ENCODE data around the gene RPS3A.

The RPS3A gene

GRCh38 chr4:151087467-151087866 lies 12.0 kb upstream of the RPS3A start:
- no peak for DNase-seq (ENCODE audit: low read depth)
- no peak overlapping the region for H3K4me3 ChIP-seq (ENCODE audit: control insufficient read depth, low read depth, low read length)
- no peak for TF ChIP-seq CTCF (IDR thresholded peaks at IDR 0.05; ENCODE audit: control insufficient read depth, insufficient read depth, low read depth, low read length, missing control alignments)

GRCh38 chr4:151091047-151091446 lies 8.4 kb upstream of the RPS3A start:
- DNase-seq (ENCODE audit: low read depth), result no peak
- TF ChIP-seq CTCF (IDR thresholded peaks at IDR 0.05; ENCODE audit: control insufficient read depth, insufficient read depth, low read depth, low read length, missing control alignments), result no peak
- H3K4me3 ChIP-seq (ENCODE audit: control insufficient read depth, low read depth, low read length), result no peak overlapping the region

- TF ChIP-seq CTCF (IDR thresholded peaks at IDR 0.05; ENCODE audit: control insufficient read depth, insufficient read depth, low read depth, low read length, missing control alignments), result no peak
- DNase-seq (ENCODE audit: low read depth), result no peak
These were observed 6.9 kb upstream of the RPS3A start for GRCh38 chr4:151092488-151092887.

GRCh38 chr4:151093203-151093602 lies 6.2 kb upstream of the RPS3A start:
- no peak for DNase-seq (ENCODE audit: low read depth)
- no peak overlapping the region for H3K4me3 ChIP-seq (ENCODE audit: control insufficient read depth, low read depth, low read length)
- TF ChIP-seq CTCF (IDR thresholded peaks at IDR 0.05; ENCODE audit: control insufficient read depth, insufficient read depth, low read depth, low read length, missing control alignments), result no peak

More at GRCh38 chr4:151092488-151092887, 6.9 kb upstream of the RPS3A start:
- no peak overlapping the region for H3K4me3 ChIP-seq (ENCODE audit: control insufficient read depth, low read depth, low read length)

GRCh38 chr4:151094290-151094751 lies 5.1 kb upstream of the RPS3A start:
- no peak overlapping the region for H3K4me3 ChIP-seq (ENCODE audit: control insufficient read depth, low read depth, low read length)
- TF ChIP-seq CTCF (IDR thresholded peaks at IDR 0.05; ENCODE audit: control insufficient read depth, insufficient read depth, low read depth, low read length, missing control alignments), result no peak
- no peak for DNase-seq (ENCODE audit: low read depth)

- no peak for DNase-seq (ENCODE audit: low read depth)
- no peak for TF ChIP-seq CTCF (IDR thresholded peaks at IDR 0.05; ENCODE audit: control insufficient read depth, insufficient read depth, low read depth, low read length, missing control alignments)
- H3K4me3 ChIP-seq (ENCODE audit: control insufficient read depth, low read depth, low read length), result no peak overlapping the region
These were observed 4.3 kb upstream of the RPS3A start for GRCh38 chr4:151095142-151095541.

GRCh38 chr4:151097759-151098158 lies 1.7 kb upstream of the RPS3A start:
- no peak for DNase-seq (ENCODE audit: low read depth)
- no peak for TF ChIP-seq CTCF (IDR thresholded peaks at IDR 0.05; ENCODE audit: control insufficient read depth, insufficient read depth, low read depth, low read length, missing control alignments)
- H3K4me3 ChIP-seq (ENCODE audit: control insufficient read depth, low read depth, low read length), result no peak overlapping the region
